GM21576 (cell line): ENCODE results near the gene TNIP1.

Source experiments
- ATAC-seq: cut with Tn5 transposase; IDR thresholded peaks from one replicate; pipeline ENCODE4 v1.9.1; 2021; ENCODE audit warnings: mild to moderate bottlenecking, moderate library complexity; ENCODE audit not compliant: unreplicated experiment

TNIP1 gene

GRCh38 chr5:151085517-151086041 lies 4.7 kb upstream of the TNIP1 start:
- no peak for ATAC-seq

- ATAC-seq, result no peak
Observed at GRCh38 chr5:151084363-151084762, 3.5 kb upstream of the TNIP1 start.

DNA sequence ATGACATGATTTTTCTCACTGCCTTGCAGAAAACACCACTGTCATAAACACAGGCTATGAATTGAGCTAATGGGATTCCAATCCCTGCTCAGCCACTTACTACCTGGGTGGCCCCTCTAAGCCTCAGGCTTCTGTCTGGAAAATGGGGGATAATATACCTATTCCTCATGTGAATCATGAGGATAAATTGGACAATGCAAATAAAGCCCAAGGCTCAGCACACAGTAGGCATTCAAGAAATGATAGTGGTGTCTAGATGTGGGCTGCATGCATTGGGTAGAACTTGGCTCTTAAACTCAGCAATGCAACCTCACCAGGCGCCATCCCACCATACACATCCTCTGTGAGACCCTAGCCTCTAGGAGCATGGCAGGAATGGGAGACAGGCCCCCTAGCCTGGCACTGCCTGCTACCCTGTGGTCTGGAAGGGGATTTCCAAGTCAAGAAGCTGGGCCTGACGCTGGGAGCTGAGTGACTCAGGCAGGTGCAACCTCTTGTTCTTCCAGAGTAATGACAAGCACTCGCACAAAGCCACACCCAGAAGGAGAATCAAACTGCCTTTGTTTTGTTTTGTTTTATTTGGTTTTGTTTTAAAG lies 2.3 kb upstream of the TNIP1 start:
- no peak for ATAC-seq

DNA sequence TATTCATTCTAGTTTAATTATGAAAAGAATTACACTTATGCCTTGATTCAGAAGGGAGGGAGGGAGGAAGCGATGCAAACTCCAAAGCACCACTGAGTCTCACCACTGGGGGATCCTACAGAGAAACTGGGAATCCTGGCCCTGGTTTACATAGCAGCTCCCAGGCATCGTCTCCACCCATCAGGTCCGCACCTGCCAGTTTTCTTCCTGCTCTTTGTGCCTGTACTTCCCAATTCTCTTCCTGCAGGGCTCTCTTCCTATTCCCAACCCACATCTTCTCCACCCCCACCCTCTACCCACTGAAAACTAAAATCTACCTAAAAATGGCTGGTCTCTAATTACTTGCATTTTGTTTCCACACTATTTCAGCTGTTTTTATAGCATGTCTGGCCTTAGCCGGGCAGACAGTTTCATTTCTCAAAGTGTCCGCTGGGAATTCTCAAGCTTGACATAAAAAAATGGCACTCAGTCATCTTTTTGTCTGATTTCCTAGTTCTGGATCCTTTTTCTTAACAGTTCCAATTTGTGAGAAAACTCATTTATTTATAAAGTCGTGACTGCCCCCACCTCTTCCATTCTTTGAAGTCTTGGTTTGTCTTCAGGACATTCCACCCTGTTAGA lies 1.6 kb upstream of the TNIP1 start:
- ATAC-seq, result no peak

DNA sequence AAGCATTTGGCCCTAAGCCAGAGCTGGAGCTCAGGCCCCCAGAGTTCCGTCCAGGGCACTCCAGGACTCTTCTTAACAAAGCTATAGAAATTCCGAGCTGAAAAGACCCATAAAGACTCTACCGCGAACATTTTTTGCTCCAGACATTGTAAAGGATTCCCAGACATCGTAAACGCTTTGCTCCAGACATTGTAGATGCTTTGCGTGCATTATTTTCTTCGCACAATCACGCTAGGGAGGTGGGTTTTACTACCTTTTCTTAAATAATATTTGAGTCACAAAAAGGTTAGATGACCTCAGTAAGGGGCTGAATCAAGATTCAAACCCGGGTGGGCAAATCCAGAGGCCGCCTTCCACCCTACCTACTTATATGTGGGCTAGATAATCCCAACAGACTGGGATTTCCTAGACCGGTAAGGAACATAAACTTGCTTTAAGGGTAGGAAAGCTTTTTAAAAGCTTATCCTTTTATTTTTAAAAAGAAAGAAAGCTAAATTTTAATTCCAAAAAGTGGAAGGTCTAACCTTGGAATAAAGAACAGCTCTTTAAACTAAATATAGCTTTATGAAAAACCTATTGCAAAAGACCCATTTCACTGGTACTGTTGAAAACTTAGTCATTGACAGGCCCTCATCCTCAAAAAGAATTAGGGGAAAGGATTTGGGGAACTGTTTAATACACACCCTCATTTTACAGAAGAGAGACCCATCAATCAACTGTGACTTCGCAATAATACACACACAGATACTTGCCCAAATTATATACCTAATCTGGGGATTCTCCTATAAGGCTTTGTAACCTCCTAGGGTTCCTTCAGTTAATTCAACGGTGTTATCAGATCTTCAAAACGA lies 822 bp upstream of the TNIP1 start:
- ATAC-seq, result no peak

DNA sequence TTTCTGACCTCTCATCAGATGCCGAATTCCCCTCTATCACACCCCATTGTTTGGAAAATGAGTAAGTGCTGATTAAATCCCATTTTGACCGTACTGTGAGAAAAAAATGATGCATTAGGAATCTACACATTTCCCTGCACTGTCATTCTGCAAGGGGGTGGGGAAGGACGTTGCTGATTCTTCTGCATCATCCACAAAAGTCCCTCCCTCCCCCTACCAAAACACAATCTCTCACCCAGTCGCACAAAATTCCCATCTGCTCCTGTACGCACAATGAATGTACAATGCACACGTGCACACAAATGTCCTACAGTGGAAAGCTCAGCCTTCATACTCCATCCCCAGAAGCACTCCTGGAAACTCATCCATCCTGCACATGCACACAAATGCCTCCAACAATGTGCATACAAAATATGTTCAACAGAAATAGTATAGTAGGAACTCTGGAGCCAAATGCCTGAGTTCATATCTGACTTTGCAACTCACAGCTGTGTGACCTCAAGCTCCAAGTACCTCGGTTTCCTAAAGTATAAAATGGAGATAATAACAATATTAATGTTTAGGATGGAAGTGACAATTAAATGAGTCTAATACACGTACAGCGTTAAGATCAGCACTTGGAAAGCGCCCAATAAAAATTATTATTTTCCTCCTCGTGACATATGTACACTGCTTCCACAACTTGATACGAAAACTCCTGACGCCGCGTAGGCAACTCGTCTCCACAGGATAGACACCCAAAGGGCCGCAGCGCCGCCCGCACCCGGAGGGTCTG lies 809 bp downstream of the TNIP1 start:
- ATAC-seq, result no peak

- ATAC-seq, result peak; percentile 44
Observed at GRCh38 chr5:151078490-151079262, 2.2 kb downstream of the TNIP1 start.

GRCh38 chr5:151077967-151078366 lies 2.9 kb downstream of the TNIP1 start:
- no peak for ATAC-seq

- ATAC-seq, result no peak
Observed at GRCh38 chr5:151077419-151077818, 3.4 kb downstream of the TNIP1 start.

DNA sequence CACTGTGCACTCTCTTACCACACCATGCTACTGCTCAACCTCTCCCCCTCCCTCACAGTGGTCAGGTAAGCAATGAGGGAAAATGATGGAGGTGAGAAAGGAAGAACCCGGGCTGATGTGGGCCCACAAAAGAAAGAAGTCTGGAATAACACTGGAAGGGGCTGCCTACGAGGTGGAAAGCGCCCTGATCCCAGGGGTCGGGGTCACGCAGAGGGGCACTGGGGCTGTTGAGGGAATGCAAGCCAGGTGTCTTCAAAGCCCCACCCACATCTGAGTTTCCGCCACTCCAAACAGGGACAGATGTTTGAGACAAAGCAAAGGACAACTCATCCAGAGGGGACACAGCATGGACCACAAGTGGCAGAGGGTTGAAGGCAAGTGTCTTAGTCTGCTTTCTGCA lies 4.2 kb downstream of the TNIP1 start:
- ATAC-seq, result no peak

GRCh38 chr5:151075698-151076331 lies 5.0 kb downstream of the TNIP1 start:
- ATAC-seq, result no peak

DNA sequence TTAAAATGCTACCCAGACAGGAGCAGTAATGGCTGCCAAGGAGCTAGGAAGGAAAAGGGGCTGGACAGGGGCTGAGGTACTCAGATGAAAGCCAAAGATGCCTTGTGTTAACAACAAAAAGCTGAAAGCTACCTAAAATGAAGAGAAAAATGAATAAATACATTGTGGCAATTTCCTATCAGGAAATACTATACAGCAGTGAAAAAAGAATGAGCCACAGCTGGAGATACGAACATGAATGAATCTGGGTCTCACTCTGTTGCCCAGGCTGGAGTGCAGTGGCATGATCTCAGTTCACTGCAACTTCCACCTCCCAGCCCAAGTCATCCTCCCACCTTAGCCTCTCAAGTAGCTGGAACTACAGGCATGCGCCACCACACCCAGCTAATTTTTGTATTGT lies 6.3 kb downstream of the TNIP1 start:
- no peak for ATAC-seq

- ATAC-seq, result no peak
Observed at GRCh38 chr5:151073280-151073679, 7.6 kb downstream of the TNIP1 start.

GRCh38 chr5:151072630-151073025 lies 8.2 kb downstream of the TNIP1 start:
- no peak for ATAC-seq

GRCh38 chr5:151071848-151072629 lies 8.8 kb downstream of the TNIP1 start:
- no peak for ATAC-seq

DNA sequence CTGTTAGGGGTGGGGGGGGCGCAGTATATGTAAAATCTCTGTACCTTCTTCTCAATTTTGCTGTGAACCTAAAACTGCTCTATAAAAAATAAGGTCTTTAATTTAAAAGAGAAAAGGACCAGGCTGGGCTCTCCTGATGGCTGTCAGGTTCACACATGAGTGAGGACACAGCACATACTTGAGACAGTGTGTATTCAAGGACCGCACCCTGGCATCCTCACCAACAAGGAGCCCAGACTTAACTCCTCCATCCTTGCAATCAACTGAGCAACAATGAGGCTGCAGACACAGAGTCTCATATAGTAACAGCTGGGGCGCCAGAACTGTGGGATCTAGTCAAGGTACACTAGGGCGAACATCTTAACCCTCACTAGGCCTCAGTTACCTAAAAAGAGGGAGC lies 9.8 kb downstream of the TNIP1 start:
- ATAC-seq, result no peak

- ATAC-seq, result no peak
Observed at GRCh38 chr5:151070449-151070848, 10.4 kb downstream of the TNIP1 start.

DNA sequence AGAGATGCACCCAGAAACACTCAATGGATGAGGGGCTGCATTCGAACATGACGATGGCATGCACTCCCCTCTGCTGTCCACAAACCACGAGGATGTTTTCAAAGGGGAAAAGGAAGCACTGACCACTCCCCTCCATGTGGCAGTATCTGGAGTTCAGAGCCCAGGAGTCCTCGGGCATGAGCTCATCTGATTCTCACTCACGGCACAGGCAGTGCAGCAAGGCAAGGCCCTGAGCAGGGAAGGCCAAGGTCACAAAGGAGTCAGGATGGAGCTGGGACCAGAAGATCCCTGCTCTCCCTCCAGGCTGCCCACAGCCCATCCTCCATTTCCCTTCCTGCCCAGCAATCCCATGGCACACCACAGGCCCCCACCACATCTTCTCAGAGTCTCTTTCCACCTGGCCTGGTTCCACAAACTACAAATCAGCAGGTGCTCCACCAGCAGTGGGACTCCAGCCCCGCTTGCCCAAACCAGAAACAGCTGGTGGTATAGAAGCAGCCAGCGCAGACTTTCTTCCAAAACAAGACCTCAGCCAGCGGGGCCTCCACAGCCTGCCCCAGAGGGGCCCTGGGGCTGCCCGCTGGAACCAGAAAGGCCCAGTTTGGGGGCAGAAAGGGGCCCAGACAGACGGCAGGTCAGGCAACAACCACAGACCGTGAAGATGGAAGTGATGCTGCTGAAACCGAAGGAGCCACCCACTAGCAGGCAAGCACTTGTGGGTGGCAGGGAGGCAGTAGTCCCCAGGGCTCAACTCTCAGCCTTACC lies 12.2 kb downstream of the TNIP1 start:
- peak; percentile 63 for ATAC-seq
